HCT116 (cell line): Measurements from ENCODE around the gene APOBEC3C. TPM values are rescaled to one million over a fixed set of nuclear protein-coding genes. Genes with fewer than 3 reads are reported as not detected.

ENCODE experiments used
- ATAC-seq: fragments of 200-7000 bp; cut with Tn5 transposase; 2 replicates; pipeline ENCODE4 v1.9.1; 2020; ENCODE audit warnings: mild to moderate bottlenecking, moderate library complexity
- Bru-seq: library from RNA; stranded (reverse); fragments of 400-500 nt; gene quantifications from one replicate; lab custom pipeline; 2021; lab: Mats Ljungman, UMichigan
- BruChase-seq, 2 experiments: library from RNA; stranded (reverse); fragments of 400-500 nt; gene quantifications; one replicate each; lab custom pipeline; 2021; lab: Mats Ljungman, UMichigan
- BruUV-seq: library from RNA; stranded (reverse); fragments of 400-500 nt; replicated peaks from 2 replicates; lab custom pipeline; 2021; lab: Mats Ljungman, UMichigan
- CTCF ChIA-PET: fragments of 300-600 bp; sonication (Branson Sonifier 250); formaldehyde crosslinking; loops from one replicate; lab custom pipeline; 2021; ENCODE audit warnings: antibody characterized with exemption; lab: Charles Lee
- POLR2A ChIA-PET: fragments of 300-600, 350-600 bp; sonication (Branson Sonifier 250); formaldehyde crosslinking; loops from one replicate; lab custom pipeline; 2021; ENCODE audit warnings: antibody characterized with exemption; lab: Charles Lee
- RAD21 ChIA-PET, 2 experiments: fragments of 300-600 bp; sonication (Branson Sonifier 250); formaldehyde crosslinking; loops; one replicate each; lab custom pipeline; 2023; ENCODE audit warnings: low total read pairs in 2 of 2; ENCODE audit not compliant: uncharacterized antibody in 2 of 2, unreplicated experiment in 2 of 2, low non-redundant PET in 1 of 2; lab: Charles Lee
- DNase-seq: peaks from one replicate; pipeline ENCODE4 v3.0.0-alpha.2; 2010; ENCODE audit warnings: low read depth, low spot score
- H2AFZ ChIP-seq: fragments of 200-600 bp; shearing (Covaris generic), sonication (generic); 2 replicates; pipeline ENCODE4 v1.6.1; 2017; ENCODE audit warnings: low read depth, mixed run types, mixed read lengths, antibody characterized with exemption, low read length; ENCODE audit not compliant: poor library complexity, severe bottlenecking
- H3K27ac ChIP-seq: 2 replicates; pipeline ENCODE4 v1.5.1; 2012; ENCODE audit warnings: low read depth, low read length
- H3K27me3 ChIP-seq: fragments of 200-600 bp; sonication (generic); 2 replicates; pipeline ENCODE4 v1.6.1; 2016; ENCODE audit warnings: mixed run types, low read length, mixed read lengths; ENCODE audit not compliant: insufficient read depth
- H3K36me3 ChIP-seq, 2 experiments: fragments of 200-500 bp in 1 of 2; fragments of 200-600 bp in 1 of 2; sonication (Bioruptor generic) in 1 of 2; sonication (generic) in 1 of 2; 2 replicates each; pipeline versions ENCODE4 v1.5.1 to v1.6.1; 2014 to 2016; ENCODE audit warnings: low read length in 2 of 2, inconsistent platforms in 1 of 2, mixed read lengths in 1 of 2, mixed run types in 1 of 2; ENCODE audit not compliant: insufficient read depth in 2 of 2, control insufficient read depth in 1 of 2
- H3K4me1 ChIP-seq, 2 experiments: fragments of 200-600 bp in 1 of 2; sonication (generic) in 1 of 2; 2 replicates each; pipeline versions ENCODE4 v1.5.1 to v1.6.1; 2012 to 2017; ENCODE audit warnings: low read length in 2 of 2, inconsistent platforms in 1 of 2, mild to moderate bottlenecking in 1 of 2, mixed read lengths in 1 of 2, mixed run types in 1 of 2, moderate library complexity in 1 of 2; ENCODE audit not compliant: insufficient read depth in 2 of 2, control insufficient read depth in 1 of 2
- H3K4me2 ChIP-seq: fragments of 200-600 bp; sonication (generic); 2 replicates; pipeline ENCODE4 v1.6.1; 2017; ENCODE audit warnings: mixed run types, low read length, mixed read lengths
- H3K4me3 ChIP-seq, 2 experiments: fragments of 200-600 bp in 1 of 2; sonication (generic) in 1 of 2; replicated peaks in 1 of 2; 2 replicates each; pipeline ENCODE4 v1.5.1; 2011 to 2016; ENCODE audit warnings: low read length in 2 of 2, control low read depth in 1 of 2, low read depth in 1 of 2, mild to moderate bottlenecking in 1 of 2, mixed read lengths in 1 of 2, mixed run types in 1 of 2
- H3K79me2 ChIP-seq: fragments of 200-600 bp; sonication (generic); 2 replicates; pipeline ENCODE4 v1.6.1; 2017; ENCODE audit warnings: mild to moderate bottlenecking, mixed run types, low read length, moderate library complexity, mixed read lengths; ENCODE audit not compliant: insufficient read depth
- H3K9ac ChIP-seq: fragments of 200-600 bp; sonication (generic); 2 replicates; pipeline ENCODE4 v1.6.1; 2016; ENCODE audit warnings: low read length, mixed read lengths
- H3K9me2 ChIP-seq: fragments of 200-600 bp; sonication (generic), shearing (Covaris generic); 2 replicates; pipeline ENCODE4 v1.6.1; 2017; ENCODE audit warnings: mixed run types, mild to moderate bottlenecking, moderate library complexity; ENCODE audit not compliant: insufficient read depth
- H3K9me3 ChIP-seq, 2 experiments: fragments of 200-500 bp in 1 of 2; fragments of 200-600 bp in 1 of 2; sonication (Bioruptor generic) in 1 of 2; sonication (generic) in 1 of 2; 2 replicates each; pipeline ENCODE4 v1.6.1; 2014 to 2017; ENCODE audit warnings: low read length in 2 of 2, mixed read lengths in 2 of 2, inconsistent platforms in 1 of 2, low read depth in 1 of 2, mild to moderate bottlenecking in 1 of 2, mixed run types in 1 of 2, moderate library complexity in 1 of 2; ENCODE audit not compliant: control insufficient read depth in 1 of 2, insufficient read depth in 1 of 2
- H4K20me1 ChIP-seq: fragments of 200-600 bp; sonication (generic), shearing (Covaris generic); 2 replicates; pipeline ENCODE4 v1.6.1; 2017; ENCODE audit warnings: mixed run types, mild to moderate bottlenecking, moderate library complexity; ENCODE audit not compliant: insufficient read depth
- CBX3 ChIP-seq: IDR thresholded peaks from 2 replicates; pipeline ENCODE4 v1.6.1; 2012; ENCODE audit warnings: low read depth
- POLR2A ChIP-seq: IDR thresholded peaks from 2 replicates; pipeline ENCODE4 v1.7.0; 2011; ENCODE audit warnings: borderline replicate concordance; ENCODE audit not compliant: insufficient read depth, insufficient read length; ENCODE audit errors: extremely low read depth
- POLR2AphosphoS5 ChIP-seq: IDR thresholded peaks from 2 replicates; pipeline ENCODE4 v1.6.1; 2011; ENCODE audit warnings: mild to moderate bottlenecking, low read depth, low read length, moderate library complexity
- RAD21 ChIP-seq: IDR thresholded peaks from 2 replicates; pipeline ENCODE4 v1.6.1; 2012; ENCODE audit warnings: low read depth, mild to moderate bottlenecking
- SIN3A ChIP-seq: IDR thresholded peaks from 2 replicates; pipeline ENCODE4 v1.6.1; 2012; ENCODE audit warnings: low read depth
- SP1 ChIP-seq: IDR thresholded peaks from 2 replicates; pipeline ENCODE4 v1.6.1; 2012; ENCODE audit warnings: low read depth
- TCF7L2 ChIP-seq: IDR thresholded peaks from 2 replicates; pipeline ENCODE4 v1.7.0; 2011; ENCODE audit warnings: borderline replicate concordance, inconsistent platforms; ENCODE audit not compliant: insufficient read depth, insufficient read length; ENCODE audit errors: extremely low read depth
- YY1 ChIP-seq: IDR thresholded peaks from 2 replicates; pipeline ENCODE4 v1.6.1; 2011; ENCODE audit warnings: low read length, low read depth, moderate library complexity, mild to moderate bottlenecking; ENCODE audit not compliant: insufficient replicate concordance; ENCODE audit errors: extremely low read depth
- ZFX ChIP-seq: fragments of 450-650 bp; IDR thresholded peaks from 2 replicates; pipeline ENCODE4 v1.6.1; 2017
- ZNF274 ChIP-seq: fragments of 200-500 bp; sonication (Bioruptor generic); IDR thresholded peaks from 2 replicates; pipeline ENCODE4 v1.6.1; 2014; ENCODE audit warnings: mild to moderate bottlenecking, low read depth, low read length, inconsistent platforms
- intact Hi-C: fragments of 100-400 bp; cut with micrococcal nuclease; formaldehyde crosslinking; loops from 2 replicates; pipeline ENCODE4 v1.10.0; 2022
- long read RNA-seq: library from polyadenylated mRNA; unstranded; transcript quantifications from one replicate; pipeline ENCODE4 v2.0.0, GENCODE V29; 2021; ENCODE audit not compliant: unreplicated experiment
- polyA plus RNA-seq: library from polyadenylated mRNA; unstranded; fragments of >200 nt; gene quantifications from 2 replicates; pipeline ENCODE4 v1.2.1, GENCODE V29; 2012; ENCODE audit warnings: missing spikeins
- total RNA-seq: library from RNA; stranded (reverse); gene quantifications from one replicate; pipeline ENCODE4 v1.2.1, GENCODE V29; 2021; ENCODE audit not compliant: unreplicated experiment
- TF ChIP-seq, protein P1 (sequence below): IDR thresholded peaks from 2 replicates; pipeline ENCODE4 v1.6.1; 2012; ENCODE audit warnings: low read depth

APOBEC3C gene
- total RNA-seq (40.2 TPM), Bru-seq, nascent RNA (percentile 81 among the genes with signal in this experiment), BruChase-seq, experiment 1, labeled RNA remaining after a 6-hour chase (percentile 97 among the genes with signal in this experiment), BruChase-seq, experiment 2, labeled RNA remaining after a 2-hour chase (percentile 96 among the genes with signal in this experiment)
- polyA plus RNA-seq, result 34.2 and 37.9 TPM in 2 replicates
- long read RNA-seq, transcript APOBEC3C-201 (4 exons, 2,818 nt), result major isoform, 37 of 78 reads
- long read RNA-seq, partial matches to known transcripts, result 40 of 78 reads
- long read RNA-seq, other reads (novel, unspliced or antisense), result 1 of 78 reads

DNA sequence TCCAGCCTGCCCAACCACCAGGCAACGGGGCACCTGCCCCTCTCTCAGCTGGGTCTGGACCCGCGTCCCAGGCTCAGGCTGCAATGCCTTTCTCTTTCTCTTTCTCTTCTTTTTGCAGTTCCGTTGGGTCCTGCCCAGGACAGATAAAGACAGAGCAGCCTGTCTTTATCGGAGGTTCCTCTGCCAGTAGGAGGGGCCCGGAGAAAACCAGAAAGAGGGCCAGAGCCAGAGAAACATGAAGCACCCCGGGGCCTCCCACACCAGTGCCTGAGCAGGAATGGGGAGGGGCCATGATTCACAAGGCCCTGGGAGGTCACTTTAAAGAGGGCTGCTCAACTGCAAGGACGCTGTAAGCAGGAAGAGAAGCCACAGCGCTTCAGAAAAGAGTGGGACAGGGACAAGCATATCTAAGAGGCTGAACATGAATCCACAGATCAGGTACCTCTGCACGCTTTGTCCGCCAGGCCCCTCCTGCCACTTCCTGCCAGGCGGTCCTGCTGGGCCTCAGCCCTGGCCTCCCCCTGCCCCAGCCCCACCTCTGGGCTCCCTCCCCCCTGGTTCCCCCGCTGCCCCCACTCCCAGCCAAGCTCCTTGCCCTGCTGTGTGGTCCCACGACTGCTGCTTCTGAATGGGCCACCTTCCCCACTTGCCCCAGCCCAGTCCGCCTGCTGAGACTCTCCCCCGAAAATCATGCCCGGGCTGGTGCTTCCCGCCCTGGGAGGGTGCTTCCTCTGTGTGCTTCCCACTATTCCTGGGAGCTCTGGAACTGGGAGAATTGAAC, at the start of gene APOBEC3C:
TSS of gene APOBEC3C (plus strand) at position 316 of the 781 bp plus-strand sequence. CDS start at position 422, 106 bp downstream.
- POLR2A ChIA-PET, result no interaction called here
- RAD21 ChIA-PET, result interaction anchor here (0.6 to 0.7 kb wide), 2 partner anchors 14 to 515 kb away, joined by 4 to 5 read pairs; no protein-coding TSS in a partner anchor
- BruUV-seq, result TSS peak; percentile 55

More for the DNA sequence above, at the start of gene APOBEC3C:
- peaks cover 11% of the 10 kb centered on the region for H3K79me2 ChIP-seq
- peak within 1 kb of the TSS; percentile 57 for H2AFZ ChIP-seq
- peak within 1 kb of the TSS; percentile 91 for H3K4me2 ChIP-seq
- intact Hi-C loops, result no loop called here
- H3K9me2 ChIP-seq, result no peaks in the 10 kb centered on the region
- peaks cover 0 to 3% of the 10 kb centered on the region in 2 experiments; a peak in 2 of 4 replicates for H3K36me3 ChIP-seq
- CTCF ChIA-PET, result no interaction called here
- TF ChIP-seq ZFX (peak; percentile 71; the same call in 1 of the 2 replicates), SIN3A (peak; percentile 30; the same call in 1 of the 2 replicates), YY1 (peak; percentile 30), ZNF274 (no peak), RAD21 (peak; percentile 57; the same call in 1 of the 2 replicates), POLR2AphosphoS5 (peak; percentile 87), POLR2A (peak; percentile 28), SP1 (no peak), CBX3 (no peak), TCF7L2 (peak; percentile 11)
- TF ChIP-seq, protein P1, sequence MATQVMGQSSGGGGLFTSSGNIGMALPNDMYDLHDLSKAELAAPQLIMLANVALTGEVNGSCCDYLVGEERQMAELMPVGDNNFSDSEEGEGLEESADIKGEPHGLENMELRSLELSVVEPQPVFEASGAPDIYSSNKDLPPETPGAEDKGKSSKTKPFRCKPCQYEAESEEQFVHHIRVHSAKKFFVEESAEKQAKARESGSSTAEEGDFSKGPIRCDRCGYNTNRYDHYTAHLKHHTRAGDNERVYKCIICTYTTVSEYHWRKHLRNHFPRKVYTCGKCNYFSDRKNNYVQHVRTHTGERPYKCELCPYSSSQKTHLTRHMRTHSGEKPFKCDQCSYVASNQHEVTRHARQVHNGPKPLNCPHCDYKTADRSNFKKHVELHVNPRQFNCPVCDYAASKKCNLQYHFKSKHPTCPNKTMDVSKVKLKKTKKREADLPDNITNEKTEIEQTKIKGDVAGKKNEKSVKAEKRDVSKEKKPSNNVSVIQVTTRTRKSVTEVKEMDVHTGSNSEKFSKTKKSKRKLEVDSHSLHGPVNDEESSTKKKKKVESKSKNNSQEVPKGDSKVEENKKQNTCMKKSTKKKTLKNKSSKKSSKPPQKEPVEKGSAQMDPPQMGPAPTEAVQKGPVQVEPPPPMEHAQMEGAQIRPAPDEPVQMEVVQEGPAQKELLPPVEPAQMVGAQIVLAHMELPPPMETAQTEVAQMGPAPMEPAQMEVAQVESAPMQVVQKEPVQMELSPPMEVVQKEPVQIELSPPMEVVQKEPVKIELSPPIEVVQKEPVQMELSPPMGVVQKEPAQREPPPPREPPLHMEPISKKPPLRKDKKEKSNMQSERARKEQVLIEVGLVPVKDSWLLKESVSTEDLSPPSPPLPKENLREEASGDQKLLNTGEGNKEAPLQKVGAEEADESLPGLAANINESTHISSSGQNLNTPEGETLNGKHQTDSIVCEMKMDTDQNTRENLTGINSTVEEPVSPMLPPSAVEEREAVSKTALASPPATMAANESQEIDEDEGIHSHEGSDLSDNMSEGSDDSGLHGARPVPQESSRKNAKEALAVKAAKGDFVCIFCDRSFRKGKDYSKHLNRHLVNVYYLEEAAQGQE, result no peak
- H3K27ac ChIP-seq, result peak within 1 kb of the TSS; percentile 74
- ATAC-seq (peak; percentile 96), DNase-seq (peak; percentile 65)
- H3K4me1 ChIP-seq, result peaks cover 3 to 22% of the 10 kb centered on the region in 2 experiments; a peak in 3 of 4 replicates
- H3K4me3 ChIP-seq, result peak within 1 kb of the TSS; percentile 71 to 75
- H3K9me3 ChIP-seq, result no peaks in the 10 kb centered on the region
- no peaks in the 10 kb centered on the region for H3K27me3 ChIP-seq
- H4K20me1 ChIP-seq, result no peaks in the 10 kb centered on the region
- H3K9ac ChIP-seq, result peak within 1 kb of the TSS; percentile 73
